Breast epithelium (tissue), 4 donors: ENCODE results near the gene DOCK9. TPM values are rescaled to one million over a fixed set of nuclear protein-coding genes. Genes with fewer than 3 reads are reported as not detected.

Experiments
- DNase-seq, 2 donors: peaks; one replicate each; pipeline ENCODE4 v3.0.0-alpha.2; 2019; ENCODE audit warnings: low spot score in 2 of 2
- H3K27ac ChIP-seq, 2 donors: fragments of 200-600 bp; sonication (generic) in 1 of 2; one replicate each; pipeline ENCODE4 v1.5.1; 2016 to 2019; ENCODE audit warnings: mild to moderate bottlenecking in 1 of 2
- H3K27me3 ChIP-seq, 2 donors: fragments of 200-600 bp; sonication (generic) in 1 of 2; one replicate each; pipeline versions ENCODE4 v1.5.1 to v1.6.0; 2017 to 2019; ENCODE audit warnings: control low read depth in 1 of 2, mild to moderate bottlenecking in 1 of 2
- H3K36me3 ChIP-seq: fragments of 200-600 bp; one replicate; pipeline ENCODE4 v1.5.1; 2019
- H3K4me1 ChIP-seq, 2 donors: fragments of 200-600 bp; sonication (generic); one replicate each; pipeline ENCODE4 v1.5.1; 2016 to 2019; ENCODE audit warnings: control low read depth in 1 of 2
- H3K4me3 ChIP-seq, 3 donors: fragments of 200-600 bp; sonication (generic); 1 replicate in 2 of 3; 2 replicates in 1 of 3; pipeline ENCODE4 v1.5.1; 2016 to 2019; ENCODE audit warnings: mild to moderate bottlenecking in 3 of 3, moderate library complexity in 2 of 3
- H3K9me3 ChIP-seq, 2 donors: fragments of 200-600 bp; sonication (generic) in 1 of 2; one replicate each; pipeline ENCODE4 v1.5.1; 2016 to 2019; ENCODE audit warnings: control low read depth in 1 of 2
- POLR2A ChIP-seq: fragments of 450-650 bp; IDR thresholded peaks from one replicate; pipeline ENCODE4 v1.6.1; 2016; ENCODE audit warnings: antibody characterized with exemption, mild to moderate bottlenecking, moderate library complexity
- POLR2AphosphoS5 ChIP-seq, 3 donors: sonication (generic); formaldehyde crosslinking; IDR thresholded peaks; one replicate each; pipeline ENCODE4 v1.6.1; 2017; ENCODE audit warnings: antibody characterized with exemption in 3 of 3
- intact Hi-C: fragments of 100-400 bp; cut with DNase I; formaldehyde crosslinking; loops from one replicate; pipeline ENCODE4 v1.15.1; 2023; ENCODE audit warnings: low total_unique reads
- total RNA-seq, 3 donors: library from RNA; depleted of rRNA; stranded (reverse); fragments of >200 nt; gene quantifications; one replicate each; pipeline ENCODE4 v1.1.0, GENCODE V29; 2016
- TF ChIP-seq, protein P1 (sequence below), 3 donors: fragments of 450-650 bp; IDR thresholded peaks; one replicate each; pipeline ENCODE4 v1.5.1; 2016 to 2017; ENCODE audit warnings: antibody characterized with exemption in 3 of 3, mild to moderate bottlenecking in 3 of 3, moderate library complexity in 3 of 3

Gene DOCK9
- total RNA-seq, 3 donors from 2014 or later = 85.5 to 155 (median 92.2) TPM

DNA sequence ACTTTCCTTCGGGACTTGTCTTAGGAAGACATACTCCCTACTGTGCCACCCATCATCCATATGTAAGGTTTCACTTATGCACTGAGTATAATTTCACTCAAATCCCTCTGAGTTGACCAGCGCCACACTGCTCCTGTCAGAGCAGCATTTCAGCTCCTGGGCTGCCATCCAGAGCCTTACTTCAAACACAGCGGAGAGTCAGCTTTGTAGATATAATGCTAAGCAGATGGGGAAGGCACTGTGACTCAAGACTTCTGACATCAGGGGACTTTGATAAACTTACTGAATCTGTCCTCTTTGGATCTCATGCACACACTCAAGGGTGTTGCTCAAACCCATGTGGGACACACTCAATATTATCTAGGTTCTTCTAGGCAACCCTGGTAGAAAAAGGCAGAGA is 34.9 kb downstream of the DOCK9 start:
- TF ChIP-seq POLR2AphosphoS5 (IDR thresholded peaks at IDR 0.05) = no peak
- TF ChIP-seq POLR2A = no peak
- TF ChIP-seq, protein P1, sequence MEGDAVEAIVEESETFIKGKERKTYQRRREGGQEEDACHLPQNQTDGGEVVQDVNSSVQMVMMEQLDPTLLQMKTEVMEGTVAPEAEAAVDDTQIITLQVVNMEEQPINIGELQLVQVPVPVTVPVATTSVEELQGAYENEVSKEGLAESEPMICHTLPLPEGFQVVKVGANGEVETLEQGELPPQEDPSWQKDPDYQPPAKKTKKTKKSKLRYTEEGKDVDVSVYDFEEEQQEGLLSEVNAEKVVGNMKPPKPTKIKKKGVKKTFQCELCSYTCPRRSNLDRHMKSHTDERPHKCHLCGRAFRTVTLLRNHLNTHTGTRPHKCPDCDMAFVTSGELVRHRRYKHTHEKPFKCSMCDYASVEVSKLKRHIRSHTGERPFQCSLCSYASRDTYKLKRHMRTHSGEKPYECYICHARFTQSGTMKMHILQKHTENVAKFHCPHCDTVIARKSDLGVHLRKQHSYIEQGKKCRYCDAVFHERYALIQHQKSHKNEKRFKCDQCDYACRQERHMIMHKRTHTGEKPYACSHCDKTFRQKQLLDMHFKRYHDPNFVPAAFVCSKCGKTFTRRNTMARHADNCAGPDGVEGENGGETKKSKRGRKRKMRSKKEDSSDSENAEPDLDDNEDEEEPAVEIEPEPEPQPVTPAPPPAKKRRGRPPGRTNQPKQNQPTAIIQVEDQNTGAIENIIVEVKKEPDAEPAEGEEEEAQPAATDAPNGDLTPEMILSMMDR (IDR thresholded peaks at IDR 0.05) = no peak
- no peak for DNase-seq
- Histone ChIP-seq H3K4me3 (no peak overlapping the region), H3K9me3 (no peaks in the 10 kb centered on the region), H3K36me3 (no peaks in the 10 kb centered on the region), H3K27ac (no peak overlapping the region), H3K27me3 (no peaks in the 10 kb centered on the region), H3K4me1 (no peaks in the 10 kb centered on the region)
- intact Hi-C loops = no loop called here

DNA sequence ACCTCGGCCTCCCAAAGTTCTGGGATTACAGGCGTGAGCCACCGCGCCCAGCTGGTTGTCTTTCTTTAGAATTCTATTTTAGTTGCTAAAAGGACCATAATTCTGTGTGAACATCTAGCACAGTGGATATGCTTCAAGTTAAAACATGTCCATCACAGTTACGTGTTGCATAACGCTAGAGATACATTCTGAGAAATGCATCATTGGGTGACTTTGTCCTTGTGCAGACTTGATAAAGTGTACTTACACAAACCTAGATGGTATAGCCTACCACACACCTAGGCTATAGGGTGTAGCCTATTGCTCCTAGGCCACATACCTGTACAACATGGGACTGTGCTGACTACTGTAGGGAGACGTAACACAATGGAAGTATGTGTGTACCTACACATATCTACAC is 35.4 kb downstream of the DOCK9 start:
- Histone ChIP-seq H3K4me1 (no peaks in the 10 kb centered on the region), H3K27ac (no peak overlapping the region), H3K4me3 (no peak overlapping the region), H3K9me3 (no peaks in the 10 kb centered on the region), H3K36me3 (no peaks in the 10 kb centered on the region), H3K27me3 (no peaks in the 10 kb centered on the region)
- intact Hi-C loops = no loop called here
- no peak for TF ChIP-seq POLR2A
- TF ChIP-seq, protein P1 (IDR thresholded peaks at IDR 0.05) = no peak
- no peak for TF ChIP-seq POLR2AphosphoS5 (IDR thresholded peaks at IDR 0.05)
- no peak for DNase-seq

DNA sequence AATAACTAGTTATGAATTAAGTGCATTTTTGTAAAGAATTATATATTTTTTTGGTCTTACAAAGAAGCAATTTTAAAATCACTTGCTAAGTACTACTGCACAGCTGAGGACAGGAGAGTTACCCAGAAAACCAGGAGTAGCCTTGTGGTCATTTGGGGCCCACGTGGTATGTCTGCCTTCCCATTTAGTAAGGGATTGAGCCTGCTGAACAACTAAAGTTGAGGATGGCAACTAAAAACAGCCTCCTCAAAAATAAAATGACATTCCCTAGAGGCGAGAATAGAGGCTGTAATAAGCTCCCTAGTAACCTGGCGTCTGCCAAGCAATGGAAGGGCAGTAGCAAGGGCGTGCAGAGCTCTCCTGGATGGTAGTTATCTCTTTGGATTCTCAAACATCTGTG is 36.3 kb downstream of the DOCK9 start:
- no peak overlapping the region for H3K27ac ChIP-seq
- no peaks in the 10 kb centered on the region for H3K9me3 ChIP-seq
- H3K36me3 ChIP-seq = no peaks in the 10 kb centered on the region
- TF ChIP-seq POLR2AphosphoS5 (IDR thresholded peaks at IDR 0.05) (no peak), POLR2A (no peak)
- TF ChIP-seq, protein P1 (IDR thresholded peaks at IDR 0.05) = no peak
- intact Hi-C loops = no loop called here
- no peak for DNase-seq
- no peak overlapping the region for H3K4me3 ChIP-seq
- H3K27me3 ChIP-seq = no peaks in the 10 kb centered on the region
- H3K4me1 ChIP-seq = no peaks in the 10 kb centered on the region

DNA sequence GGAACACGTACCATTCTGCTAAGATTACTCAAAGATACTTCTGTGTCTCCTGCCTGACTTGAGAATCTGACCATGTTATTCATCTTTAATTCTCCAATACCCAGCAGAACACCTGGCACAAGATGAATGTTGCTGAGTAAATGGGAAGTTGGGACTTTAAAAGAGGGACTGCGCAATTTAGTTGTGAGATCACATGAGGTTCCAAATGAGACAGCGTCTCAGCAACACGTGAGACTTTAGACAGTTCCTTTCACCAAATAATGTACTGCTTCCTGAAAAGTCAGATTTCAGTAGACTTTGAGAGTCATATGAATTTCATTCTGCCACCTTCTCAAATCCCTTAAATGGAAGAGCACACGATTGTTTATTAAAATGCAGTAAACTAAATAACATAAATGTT is 36.7 kb downstream of the DOCK9 start:
- Histone ChIP-seq H3K9me3 (no peaks in the 10 kb centered on the region), H3K27ac (peak overlapping the region in 1 of 2 donors; percentile 48), H3K27me3 (no peaks in the 10 kb centered on the region), H3K4me3 (no peak overlapping the region), H3K36me3 (no peaks in the 10 kb centered on the region), H3K4me1 (no peaks in the 10 kb centered on the region)
- intact Hi-C loops = no loop called here
- no peak for DNase-seq
- TF ChIP-seq POLR2AphosphoS5 (IDR thresholded peaks at IDR 0.05) (no peak), POLR2A (no peak)
- TF ChIP-seq, protein P1 (IDR thresholded peaks at IDR 0.05) = no peak

DNA sequence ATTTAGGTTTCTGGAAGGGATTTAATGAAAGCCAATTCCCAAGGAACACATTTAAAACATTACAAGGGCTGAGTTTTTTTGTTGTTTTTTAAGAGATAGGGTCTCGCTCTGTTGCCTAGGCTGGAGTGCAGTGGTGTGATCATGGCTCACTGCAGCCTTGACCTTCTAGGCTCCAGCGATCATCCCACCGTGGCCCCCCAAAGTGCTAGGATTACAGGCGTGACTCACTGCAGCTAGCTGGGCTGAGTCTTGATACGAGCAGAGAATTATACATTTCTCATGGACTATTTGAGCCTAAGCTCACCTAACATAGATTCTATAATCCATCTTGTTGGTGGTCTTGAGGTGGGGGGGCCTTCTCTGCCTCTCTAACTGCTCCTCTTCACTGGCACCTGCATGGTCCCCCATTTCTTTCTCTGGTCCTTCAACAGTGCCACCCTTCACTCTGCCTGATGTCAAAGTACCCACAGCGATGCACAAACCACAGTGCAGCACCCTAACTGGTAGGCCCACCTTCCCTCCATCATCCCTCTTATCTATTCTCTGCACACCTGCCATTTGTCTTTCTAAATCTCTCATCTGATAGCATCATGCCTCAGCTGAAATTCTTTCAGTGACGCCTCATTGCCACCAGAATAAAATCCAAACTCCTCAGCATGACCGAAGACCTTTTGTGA is 37.4 kb downstream of the DOCK9 start:
- no peaks in the 10 kb centered on the region for H3K4me1 ChIP-seq
- H3K27me3 ChIP-seq = no peaks in the 10 kb centered on the region
- H3K9me3 ChIP-seq = no peaks in the 10 kb centered on the region
- no peak for TF ChIP-seq POLR2AphosphoS5 (IDR thresholded peaks at IDR 0.05)
- TF ChIP-seq POLR2A = no peak
- TF ChIP-seq, protein P1 (IDR thresholded peaks at IDR 0.05) = no peak
- H3K4me3 ChIP-seq = no peak overlapping the region
- H3K27ac ChIP-seq = peak overlapping the region in 1 of 2 donors; percentile 76
- DNase-seq = no peak
- intact Hi-C loops = no loop called here
- H3K36me3 ChIP-seq = no peaks in the 10 kb centered on the region
